ENCODE results near the gene ADGRV1. TPM values are rescaled to one million over a fixed set of nuclear protein-coding genes. Genes with fewer than 3 reads are reported as not detected.

The ADGRV1 gene
- polyA plus RNA-seq, 3 donors: 0.18 to 0.33 TPM; not detected in 1

- Histone ChIP-seq H3K4me1 (ENCODE audit: control insufficient read depth in 1 of 2, insufficient read depth in 2 of 2, low read length in 2 of 2) (no peaks in the 10 kb centered on the region), H3K9me3 (replicated peaks in 1 of 2; ENCODE audit: control insufficient read depth in 1 of 2, insufficient read depth in 1 of 2, low read length in 2 of 2) (no peaks in the 10 kb centered on the region), H3K4me3 (replicated peaks in 1 of 3; ENCODE audit: low read depth in 2 of 3, low read length in 3 of 3) (no peak overlapping the region), H3K36me3 (replicated peaks in 1 of 2; ENCODE audit: control insufficient read depth in 1 of 2, insufficient read depth in 2 of 2, low read length in 2 of 2) (no peaks in the 10 kb centered on the region), H2AFZ (ENCODE audit: insufficient read depth, low read depth, low read length, poor library complexity, severe bottlenecking) (no peak overlapping the region), H3K27me3 (ENCODE audit: control insufficient read depth in 2 of 2, insufficient read depth in 2 of 2, low read length in 2 of 2) (no peaks in the 10 kb centered on the region), H3K79me2 (ENCODE audit: insufficient read depth, low read length) (no peaks in the 10 kb centered on the region), H3K9ac (ENCODE audit: insufficient read depth, low read length, poor library complexity, severe bottlenecking) (no peak overlapping the region), H3K4me2 (replicated peaks; ENCODE audit: extremely low read depth, low read length, poor library complexity, severe bottlenecking) (no peak overlapping the region), H4K20me1 (ENCODE audit: insufficient read depth, low read length) (no peaks in the 10 kb centered on the region), H3K27ac (ENCODE audit: low read depth in 1 of 2, low read length in 2 of 2) (no peak overlapping the region)
- no peak for DNase-seq
- Mint-ChIP-seq H3K27ac (no peak overlapping the region), H3K36me3 (no peaks in the 10 kb centered on the region), H3K9me3 (peaks cover 0 to 6% (median 0%) of the 10 kb centered on the region in 7 donors), H3K4me3 (no peak overlapping the region), H3K27me3 (ENCODE audit: low read depth in 3 of 3) (peaks cover 0 to 11% (median 9%) of the 10 kb centered on the region in 3 donors), H3K4me1 (no peaks in the 10 kb centered on the region)
- TF ChIP-seq CTCF (IDR thresholded peaks at IDR 0.05): no peak
- intact Hi-C loops (cut with micrococcal nuclease): no loop called here
Observed at GRCh38 chr5:90962481-90962880, 403.9 kb downstream of the ADGRV1 start.

- intact Hi-C loops (cut with micrococcal nuclease): no loop called here
- no peak for TF ChIP-seq CTCF (IDR thresholded peaks at IDR 0.05)
- H3K9me3 ChIP-seq (replicated peaks in 1 of 2; ENCODE audit: control insufficient read depth in 1 of 2, insufficient read depth in 1 of 2, low read length in 2 of 2): peaks cover 5 to 6% of the 10 kb centered on the region in 2 donors
- no peak overlapping the region for H3K4me3 Mint-ChIP-seq
- no peak overlapping the region for H3K27ac Mint-ChIP-seq
- no peaks in the 10 kb centered on the region for H3K4me1 ChIP-seq (ENCODE audit: control insufficient read depth in 1 of 2, insufficient read depth in 2 of 2, low read length in 2 of 2)
- H3K4me1 Mint-ChIP-seq: no peaks in the 10 kb centered on the region
- WGBS (ENCODE audit: insufficient coverage): 100% methylated on average over 1 of the region's 7 CpGs
- H3K27me3 ChIP-seq (ENCODE audit: control insufficient read depth in 2 of 2, insufficient read depth in 2 of 2, low read length in 2 of 2): no peaks in the 10 kb centered on the region
- DNase-seq: no peak
- no peak overlapping the region for H2AFZ ChIP-seq (ENCODE audit: insufficient read depth, low read depth, low read length, poor library complexity, severe bottlenecking)
- H3K9ac ChIP-seq (ENCODE audit: insufficient read depth, low read length, poor library complexity, severe bottlenecking): no peak overlapping the region
- H3K4me3 ChIP-seq (replicated peaks in 1 of 3; ENCODE audit: low read depth in 2 of 3, low read length in 3 of 3): no peak overlapping the region
- no peaks in the 10 kb centered on the region for H4K20me1 ChIP-seq (ENCODE audit: insufficient read depth, low read length)
- peaks cover 4 to 10% (median 7%) of the 10 kb centered on the region in 3 donors for H3K27me3 Mint-ChIP-seq (ENCODE audit: low read depth in 3 of 3)
- H3K9me3 Mint-ChIP-seq: peaks cover 7 to 13% (median 7%) of the 10 kb centered on the region in 7 donors
- no peak overlapping the region for H3K4me2 ChIP-seq (replicated peaks; ENCODE audit: extremely low read depth, low read length, poor library complexity, severe bottlenecking)
- H3K36me3 ChIP-seq (replicated peaks in 1 of 2; ENCODE audit: control insufficient read depth in 1 of 2, insufficient read depth in 2 of 2, low read length in 2 of 2): no peaks in the 10 kb centered on the region
- no peak overlapping the region for H3K27ac ChIP-seq (ENCODE audit: low read depth in 1 of 2, low read length in 2 of 2)
- no peaks in the 10 kb centered on the region for H3K36me3 Mint-ChIP-seq
- no peaks in the 10 kb centered on the region for H3K79me2 ChIP-seq (ENCODE audit: insufficient read depth, low read length)
Observed at GRCh38 chr5:90965110-90965685, 406.6 kb downstream of the ADGRV1 start.

Data from CD14-positive monocyte (primary cell).